Activated T-cell treated with anti-CD3 and anti-CD28 coated beads, Interleukin-2, amount 50 U/mL, for 72 hours (primary cell): ENCODE results near the gene KAT2B. TPM values are rescaled to one million over a fixed set of nuclear protein-coding genes. Genes with fewer than 3 reads are reported as not detected.
A peak's percentile ranks its signal among the peaks of the same experiment; 100 is the strongest.

ENCODE experiments used
- ATAC-seq, 2 donors: fragments of 150-1000 bp; cut with Tn5 transposase; replicated peaks in 1 of 2; 2 replicates each; pipeline ENCODE4 v1.10.0; 2021; ENCODE audit warnings: moderate library complexity in 2 of 2, mild to moderate bottlenecking in 1 of 2
- DNase-seq, 2 donors: peaks; one replicate each; pipeline ENCODE4 v3.0.0; 2021 to 2022; ENCODE audit warnings: mixed read lengths in 1 of 2
- H3K27ac Mint-ChIP-seq: one replicate; pipeline ENCODE4 v1.8.0; 2022; ENCODE audit warnings: mild to moderate bottlenecking, moderate library complexity, mixed read lengths
- H3K27me3 Mint-ChIP-seq: one replicate; pipeline ENCODE4 v1.8.0; 2022; ENCODE audit warnings: low read depth, mixed read lengths
- H3K36me3 Mint-ChIP-seq, 2 donors: one replicate each; pipeline ENCODE4 v1.8.0; 2022; ENCODE audit warnings: mixed read lengths in 2 of 2, mild to moderate bottlenecking in 1 of 2; ENCODE audit not compliant: insufficient read depth in 2 of 2
- H3K4me1 Mint-ChIP-seq: one replicate; pipeline ENCODE4 v1.8.0; 2022; ENCODE audit warnings: low read depth, mixed read lengths
- H3K4me3 Mint-ChIP-seq, 2 donors: one replicate each; pipeline ENCODE4 v1.8.0; 2022; ENCODE audit warnings: mild to moderate bottlenecking in 2 of 2, mixed read lengths in 2 of 2, moderate library complexity in 2 of 2
- H3K9me3 Mint-ChIP-seq, 2 donors: one replicate each; pipeline ENCODE4 v1.8.0; 2022; ENCODE audit warnings: mixed read lengths in 2 of 2
- total RNA-seq, 2 donors: library from RNA; stranded (reverse); gene quantifications; one replicate each; pipeline ENCODE4 v1.2.3, GENCODE V29; 2022

KAT2B gene
- total RNA-seq, 2 donors from 2014 or later = 26.7 to 37.3 TPM

GRCh38 chr3:20047341-20047779 lies 7.1 kb downstream of the KAT2B start:
- H3K27ac Mint-ChIP-seq = peak overlapping the region; percentile 54
- peak overlapping the region; percentile 60 to 66 for H3K4me3 Mint-ChIP-seq
- H3K27me3 Mint-ChIP-seq = no peaks in the 10 kb centered on the region
- H3K9me3 Mint-ChIP-seq = no peaks in the 10 kb centered on the region
- peak; percentile 16 to 27 for ATAC-seq
- H3K4me1 Mint-ChIP-seq = peaks cover 81% of the 10 kb centered on the region
- H3K36me3 Mint-ChIP-seq = no peaks in the 10 kb centered on the region
- no peak for DNase-seq

- Mint-ChIP-seq H3K36me3 (no peaks in the 10 kb centered on the region), H3K9me3 (no peaks in the 10 kb centered on the region), H3K27ac (peak overlapping the region; percentile 70), H3K4me1 (peaks cover 81% of the 10 kb centered on the region), H3K4me3 (peak overlapping the region in 1 of 2 donors; percentile 66), H3K27me3 (no peaks in the 10 kb centered on the region)
- DNase-seq (no peak), ATAC-seq (no peak)
These were observed 8.0 kb downstream of the KAT2B start for GRCh38 chr3:20047976-20048883.

- Mint-ChIP-seq H3K27ac (no peak overlapping the region), H3K36me3 (no peaks in the 10 kb centered on the region), H3K27me3 (no peaks in the 10 kb centered on the region), H3K9me3 (no peaks in the 10 kb centered on the region), H3K4me1 (peaks cover 65% of the 10 kb centered on the region), H3K4me3 (no peak overlapping the region)
- ATAC-seq (no peak), DNase-seq (no peak)
These were observed 11.0 kb downstream of the KAT2B start for GRCh38 chr3:20051123-20051806.

- ATAC-seq (no peak), DNase-seq (no peak)
- no peaks in the 10 kb centered on the region for H3K27me3 Mint-ChIP-seq
- no peaks in the 10 kb centered on the region for H3K36me3 Mint-ChIP-seq
- peak overlapping the region; percentile 11 to 32 for H3K4me3 Mint-ChIP-seq
- no peaks in the 10 kb centered on the region for H3K9me3 Mint-ChIP-seq
- peaks cover 52% of the 10 kb centered on the region for H3K4me1 Mint-ChIP-seq
- H3K27ac Mint-ChIP-seq = no peak overlapping the region
These were observed 12.6 kb downstream of the KAT2B start for GRCh38 chr3:20052851-20053250.

GRCh38 chr3:20054549-20054987 lies 14.3 kb downstream of the KAT2B start:
- no peaks in the 10 kb centered on the region for H3K27me3 Mint-ChIP-seq
- peaks cover 0 to 2% of the 10 kb centered on the region in 2 donors for H3K36me3 Mint-ChIP-seq
- H3K9me3 Mint-ChIP-seq = no peaks in the 10 kb centered on the region
- DNase-seq (peak; percentile 85 to 88), ATAC-seq (peak; percentile 89 to 90)
- peaks cover 36% of the 10 kb centered on the region for H3K4me1 Mint-ChIP-seq
- H3K27ac Mint-ChIP-seq = no peak overlapping the region
- no peak overlapping the region for H3K4me3 Mint-ChIP-seq

GRCh38 chr3:20055020-20055775 lies 15.0 kb downstream of the KAT2B start:
- DNase-seq = peak; percentile 29 to 43
- peak in 1 of 2 donors; percentile 64 for ATAC-seq
- H3K27me3 Mint-ChIP-seq = no peaks in the 10 kb centered on the region
- H3K36me3 Mint-ChIP-seq = peaks cover 2% of the 10 kb centered on the region in 2 donors
- no peak overlapping the region for H3K27ac Mint-ChIP-seq
- H3K4me1 Mint-ChIP-seq = peaks cover 36% of the 10 kb centered on the region
- no peaks in the 10 kb centered on the region for H3K9me3 Mint-ChIP-seq
- H3K4me3 Mint-ChIP-seq = no peak overlapping the region

GRCh38 chr3:20055842-20056241 lies 15.6 kb downstream of the KAT2B start:
- no peak overlapping the region for H3K27ac Mint-ChIP-seq
- H3K4me1 Mint-ChIP-seq = peaks cover 36% of the 10 kb centered on the region
- no peak for ATAC-seq
- no peaks in the 10 kb centered on the region for H3K27me3 Mint-ChIP-seq
- no peak overlapping the region for H3K4me3 Mint-ChIP-seq
- peaks cover 2 to 4% of the 10 kb centered on the region in 2 donors for H3K36me3 Mint-ChIP-seq
- no peaks in the 10 kb centered on the region for H3K9me3 Mint-ChIP-seq
- DNase-seq = no peak

GRCh38 chr3:20056725-20057611 lies 16.7 kb downstream of the KAT2B start:
- no peaks in the 10 kb centered on the region for H3K9me3 Mint-ChIP-seq
- H3K4me3 Mint-ChIP-seq = no peak overlapping the region
- ATAC-seq (peak; percentile 52 to 63), DNase-seq (peak; percentile 56 to 64)
- H3K27me3 Mint-ChIP-seq = no peaks in the 10 kb centered on the region
- peaks cover 2 to 4% of the 10 kb centered on the region in 2 donors for H3K36me3 Mint-ChIP-seq
- H3K4me1 Mint-ChIP-seq = peaks cover 32% of the 10 kb centered on the region
- H3K27ac Mint-ChIP-seq = no peak overlapping the region

- H3K4me1 Mint-ChIP-seq = peaks cover 28% of the 10 kb centered on the region
- no peaks in the 10 kb centered on the region for H3K27me3 Mint-ChIP-seq
- H3K9me3 Mint-ChIP-seq = no peaks in the 10 kb centered on the region
- peaks cover 2 to 4% of the 10 kb centered on the region in 2 donors for H3K36me3 Mint-ChIP-seq
- H3K27ac Mint-ChIP-seq = peak overlapping the region; percentile 22
- ATAC-seq (no peak), DNase-seq (no peak)
- H3K4me3 Mint-ChIP-seq = no peak overlapping the region
These were observed 17.4 kb downstream of the KAT2B start for GRCh38 chr3:20057612-20058180.

GRCh38 chr3:20059929-20060328 lies 19.7 kb downstream of the KAT2B start:
- ATAC-seq = no peak
- H3K4me3 Mint-ChIP-seq = peak overlapping the region in 1 of 2 donors; percentile 4
- peak overlapping the region; percentile 33 for H3K27ac Mint-ChIP-seq
- peaks cover 2 to 4% of the 10 kb centered on the region in 2 donors for H3K36me3 Mint-ChIP-seq
- H3K27me3 Mint-ChIP-seq = no peaks in the 10 kb centered on the region
- DNase-seq = no peak
- H3K4me1 Mint-ChIP-seq = peaks cover 35% of the 10 kb centered on the region
- no peaks in the 10 kb centered on the region for H3K9me3 Mint-ChIP-seq

GRCh38 chr3:20060974-20061685 lies 20.9 kb downstream of the KAT2B start:
- Mint-ChIP-seq H3K9me3 (no peaks in the 10 kb centered on the region), H3K4me1 (peaks cover 39% of the 10 kb centered on the region), H3K36me3 (peaks cover 2 to 4% of the 10 kb centered on the region in 2 donors), H3K4me3 (peak overlapping the region; percentile 46 to 66), H3K27me3 (no peaks in the 10 kb centered on the region), H3K27ac (peak overlapping the region; percentile 45)
- ATAC-seq = peak; percentile 59 to 70
- peak; percentile 26 to 33 for DNase-seq
